K562 (cell line): ENCODE measurements around the gene NAA15. TPM values are rescaled to one million over a fixed set of nuclear protein-coding genes. Genes with fewer than 3 reads are reported as not detected.

ENCODE experiments used
- CBX8 ChIP-seq: fragments of 200-600 bp; sonication (generic); IDR thresholded peaks from 2 replicates; pipeline ENCODE4 v1.6.1; 2012; ENCODE audit warnings: borderline replicate concordance, mixed run types, low read depth, mild to moderate bottlenecking, moderate library complexity, mixed read lengths, low read length, control low read depth, inconsistent platforms; ENCODE audit not compliant: poor library complexity, severe bottlenecking; ENCODE audit errors: extremely low read depth
- DMBX1 ChIP-seq: fragments of 250-450 bp; sonication (Bioruptor Pico); IDR thresholded peaks from 2 replicates; pipeline ENCODE4 v1.8.0; 2022; ENCODE audit warnings: inconsistent platforms, mild to moderate bottlenecking, moderate library complexity, borderline replicate concordance
- ESRRA ChIP-seq: fragments of 450-650 bp; IDR thresholded peaks from 2 replicates; pipeline ENCODE4 v1.6.1; 2014; ENCODE audit warnings: low read depth, mild to moderate bottlenecking, moderate library complexity, borderline replicate concordance
- FOXJ2 ChIP-seq: fragments of 200-800 bp; sonication (Bioruptor generic); IDR thresholded peaks from 2 replicates; pipeline ENCODE4 v1.6.1; 2016; ENCODE audit warnings: missing genetic modification characterization, missing compliant biosample characterization
- RBM34 ChIP-seq: fragments of 200-400 bp; formaldehyde crosslinking; IDR thresholded peaks from 2 replicates; pipeline ENCODE4 v1.6.1; 2018; ENCODE audit warnings: low read length, borderline replicate concordance; ENCODE audit not compliant: insufficient read depth
- RFX5 ChIP-seq: IDR thresholded peaks from 2 replicates; pipeline ENCODE4 v1.6.1; 2011; ENCODE audit warnings: low read depth, mild to moderate bottlenecking, improper control_type of control experiment, low read length
- SIN3A ChIP-seq, 2 experiments: fragments of 150-350 bp in 1 of 2; IDR thresholded peaks; 2 replicates each; pipeline ENCODE4 v1.6.1; 2011 to 2016; ENCODE audit warnings: borderline replicate concordance in 2 of 2, low read depth in 2 of 2, low read length in 2 of 2, mild to moderate bottlenecking in 2 of 2, moderate library complexity in 2 of 2; ENCODE audit not compliant: control insufficient read depth in 1 of 2
- SMARCE1 ChIP-seq: fragments of 450-650 bp; IDR thresholded peaks from 2 replicates; pipeline ENCODE4 v1.7.1; 2016; ENCODE audit warnings: mild to moderate bottlenecking
- TCFL5 ChIP-seq: fragments of 250-450 bp; sonication (Bioruptor Pico); conservative IDR thresholded peaks from 2 replicates; pipeline ENCODE4 v1.6.1; 2021; ENCODE audit warnings: mild to moderate bottlenecking, moderate library complexity, matching md5 sums
- ZEB2 ChIP-seq: fragments of 450-650 bp; IDR thresholded peaks from 2 replicates; pipeline ENCODE4 v1.6.1; 2016
- ZNF253 ChIP-seq: fragments of 250-450 bp; sonication (Bioruptor Pico); conservative IDR thresholded peaks from 2 replicates; pipeline ENCODE4 v1.6.1; 2021; ENCODE audit warnings: mild to moderate bottlenecking
- ZNF384 ChIP-seq: IDR thresholded peaks from 2 replicates; pipeline ENCODE4 v1.6.1; 2012; ENCODE audit warnings: low read depth, low read length, improper control_type of control experiment
- ZNF41 ChIP-seq: fragments of 250-450 bp; sonication (Bioruptor Pico); conservative IDR thresholded peaks from 2 replicates; pipeline ENCODE4 v1.4.0; 2020; ENCODE audit warnings: mild to moderate bottlenecking
- ZNF436 ChIP-seq: fragments of 250-450, 450-650 bp; sonication (Bioruptor Pico); formaldehyde crosslinking; IDR thresholded peaks from 2 replicates; pipeline ENCODE4 v1.7.0; 2020; ENCODE audit warnings: mild to moderate bottlenecking
- ZNF668 ChIP-seq: fragments of 250-450 bp; sonication (Bioruptor Pico); IDR thresholded peaks from 2 replicates; pipeline ENCODE4 v1.8.0; 2022; ENCODE audit warnings: mild to moderate bottlenecking, inconsistent platforms
- polyA plus RNA-seq, 8 experiments: library from polyadenylated mRNA; depleted of rRNA in 4 of 8; stranded (reverse) in 5 of 8; unstranded in 3 of 8; fragments of >200 nt; fragmentation: Nextera tagmentation in 2 of 8; fragmentation: Illumina TruSeq in 1 of 8; extraction: Ambion mirVana in 2 of 8; extraction: Trizol in 1 of 8; gene quantifications; 2 replicates each; pipeline versions ENCODE4 v1.2.1 to v1.2.3, GENCODE V29; 2011 to 2014; ENCODE audit warnings: inconsistent platforms in 1 of 8, missing spikeins in 1 of 8
- total RNA-seq, 7 experiments: library from RNA; depleted of rRNA in 6 of 7; stranded (reverse); fragments of >200 nt in 6 of 7; fragmentation: Illumina TruSeq in 2 of 7; extraction: Trizol in 2 of 7; gene quantifications; 2 replicates each; pipeline versions ENCODE4 v1.2.1 to v1.2.3, GENCODE V29; 2011 to 2021; ENCODE audit warnings: low replicate concordance in 1 of 7
- TF ChIP-seq, protein P1 (sequence below): sonication (generic); formaldehyde crosslinking; IDR thresholded peaks from 2 replicates; pipeline ENCODE4 v1.8.1; 2022; ENCODE audit warnings: missing genetic modification reagents
- TF ChIP-seq, protein P2 (sequence below): fragments of 250-450 bp; sonication (Bioruptor Pico); IDR thresholded peaks from 2 replicates; pipeline ENCODE4 v1.8.0; 2021; ENCODE audit warnings: moderate library complexity, mild to moderate bottlenecking, inconsistent platforms
- TF ChIP-seq, protein P3 (sequence below): sonication (generic); formaldehyde crosslinking; IDR thresholded peaks from 2 replicates; pipeline ENCODE4 v1.5.0; 2020; ENCODE audit warnings: missing genetic modification reagents
- TF ChIP-seq, protein P4 (sequence below): fragments of 450-650 bp; IDR thresholded peaks from 2 replicates; pipeline ENCODE4 v1.6.1; 2016; ENCODE audit warnings: low read depth, mild to moderate bottlenecking, moderate library complexity

The NAA15 gene
- total and polyA plus RNA-seq, 9 of the 15 experiments (the other 6 are each of a cell fraction or from before 2014, with no cell fraction given): 37.8 to 117 (median 63.2) TPM

DNA sequence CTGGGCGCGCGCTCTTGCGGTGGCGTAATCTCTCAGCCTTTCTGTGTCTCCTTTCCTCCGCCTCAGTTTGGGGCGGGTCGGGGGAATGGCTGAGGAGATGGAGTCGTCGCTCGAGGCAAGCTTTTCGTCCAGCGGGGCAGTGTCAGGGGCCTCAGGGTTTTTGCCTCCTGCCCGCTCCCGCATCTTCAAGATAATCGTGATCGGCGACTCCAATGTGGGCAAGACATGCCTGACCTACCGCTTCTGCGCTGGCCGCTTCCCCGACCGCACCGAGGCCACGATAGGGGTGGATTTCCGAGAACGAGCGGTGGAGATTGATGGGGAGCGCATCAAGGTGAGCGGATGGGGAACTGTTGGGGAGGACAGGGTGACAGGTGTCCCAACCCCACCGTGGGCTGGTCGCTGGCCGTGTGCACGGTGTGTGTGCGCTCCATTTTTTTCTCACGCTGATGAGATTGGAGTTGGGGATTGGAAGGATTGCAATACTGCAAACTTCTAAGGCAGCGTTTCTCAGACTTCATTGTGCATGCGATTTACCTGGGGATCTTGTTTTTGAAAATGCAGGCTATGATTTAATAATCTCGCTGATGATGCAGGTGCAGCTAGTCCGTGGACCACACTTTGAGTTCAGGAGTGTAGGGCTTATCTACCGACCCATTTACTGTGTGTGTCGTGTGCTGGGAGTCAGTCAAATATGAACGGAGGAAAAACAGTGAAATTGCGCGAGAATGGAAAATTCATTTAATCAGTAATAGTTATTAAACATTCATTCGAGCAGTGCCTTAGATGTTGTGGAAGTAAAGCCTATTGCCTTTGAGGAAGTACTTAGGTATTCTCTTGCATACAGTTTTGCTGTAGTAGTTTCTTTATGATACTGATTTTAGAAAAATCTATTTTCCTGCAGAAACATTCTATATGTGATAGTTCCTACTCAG lies 153.1 kb downstream of the NAA15 start, which contains the start of gene RAB33B (continued):
- TF ChIP-seq DMBX1 (CRISPR knock-in tag): no peak
- peak; percentile 52; the same call in 1 of the 2 replicates for TF ChIP-seq SMARCE1
- no peak for TF ChIP-seq ZNF384
- TF ChIP-seq ZNF436 (CRISPR knock-in tag): no peak
- peak in 1 of 2 experiments; percentile 37; a peak in 1 of 4 replicates for TF ChIP-seq SIN3A (IDR thresholded peaks at IDR 0.05; ENCODE audit: borderline replicate concordance in 2 of 2, control insufficient read depth in 1 of 2, low read depth in 2 of 2, low read length in 2 of 2)
- no peak for TF ChIP-seq CBX8
- peak; percentile 40; the same call in 1 of the 2 replicates for TF ChIP-seq ESRRA
- TF ChIP-seq, protein P1, sequence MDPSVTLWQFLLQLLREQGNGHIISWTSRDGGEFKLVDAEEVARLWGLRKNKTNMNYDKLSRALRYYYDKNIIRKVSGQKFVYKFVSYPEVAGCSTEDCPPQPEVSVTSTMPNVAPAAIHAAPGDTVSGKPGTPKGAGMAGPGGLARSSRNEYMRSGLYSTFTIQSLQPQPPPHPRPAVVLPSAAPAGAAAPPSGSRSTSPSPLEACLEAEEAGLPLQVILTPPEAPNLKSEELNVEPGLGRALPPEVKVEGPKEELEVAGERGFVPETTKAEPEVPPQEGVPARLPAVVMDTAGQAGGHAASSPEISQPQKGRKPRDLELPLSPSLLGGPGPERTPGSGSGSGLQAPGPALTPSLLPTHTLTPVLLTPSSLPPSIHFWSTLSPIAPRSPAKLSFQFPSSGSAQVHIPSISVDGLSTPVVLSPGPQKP (CRISPR knock-in tag): no peak
- TF ChIP-seq, protein P2, sequence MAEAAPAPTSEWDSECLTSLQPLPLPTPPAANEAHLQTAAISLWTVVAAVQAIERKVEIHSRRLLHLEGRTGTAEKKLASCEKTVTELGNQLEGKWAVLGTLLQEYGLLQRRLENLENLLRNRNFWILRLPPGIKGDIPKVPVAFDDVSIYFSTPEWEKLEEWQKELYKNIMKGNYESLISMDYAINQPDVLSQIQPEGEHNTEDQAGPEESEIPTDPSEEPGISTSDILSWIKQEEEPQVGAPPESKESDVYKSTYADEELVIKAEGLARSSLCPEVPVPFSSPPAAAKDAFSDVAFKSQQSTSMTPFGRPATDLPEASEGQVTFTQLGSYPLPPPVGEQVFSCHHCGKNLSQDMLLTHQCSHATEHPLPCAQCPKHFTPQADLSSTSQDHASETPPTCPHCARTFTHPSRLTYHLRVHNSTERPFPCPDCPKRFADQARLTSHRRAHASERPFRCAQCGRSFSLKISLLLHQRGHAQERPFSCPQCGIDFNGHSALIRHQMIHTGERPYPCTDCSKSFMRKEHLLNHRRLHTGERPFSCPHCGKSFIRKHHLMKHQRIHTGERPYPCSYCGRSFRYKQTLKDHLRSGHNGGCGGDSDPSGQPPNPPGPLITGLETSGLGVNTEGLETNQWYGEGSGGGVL (CRISPR knock-in tag): no peak
- TF ChIP-seq, protein P3, sequence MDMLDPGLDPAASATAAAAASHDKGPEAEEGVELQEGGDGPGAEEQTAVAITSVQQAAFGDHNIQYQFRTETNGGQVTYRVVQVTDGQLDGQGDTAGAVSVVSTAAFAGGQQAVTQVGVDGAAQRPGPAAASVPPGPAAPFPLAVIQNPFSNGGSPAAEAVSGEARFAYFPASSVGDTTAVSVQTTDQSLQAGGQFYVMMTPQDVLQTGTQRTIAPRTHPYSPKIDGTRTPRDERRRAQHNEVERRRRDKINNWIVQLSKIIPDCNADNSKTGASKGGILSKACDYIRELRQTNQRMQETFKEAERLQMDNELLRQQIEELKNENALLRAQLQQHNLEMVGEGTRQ: no peak
- no peak for TF ChIP-seq ZEB2
- no peak for TF ChIP-seq ZNF253 (CRISPR knock-in tag)
- no peak for TF ChIP-seq FOXJ2 (tag)
- no peak for TF ChIP-seq TCFL5 (CRISPR knock-in tag)
- TF ChIP-seq, protein P4, sequence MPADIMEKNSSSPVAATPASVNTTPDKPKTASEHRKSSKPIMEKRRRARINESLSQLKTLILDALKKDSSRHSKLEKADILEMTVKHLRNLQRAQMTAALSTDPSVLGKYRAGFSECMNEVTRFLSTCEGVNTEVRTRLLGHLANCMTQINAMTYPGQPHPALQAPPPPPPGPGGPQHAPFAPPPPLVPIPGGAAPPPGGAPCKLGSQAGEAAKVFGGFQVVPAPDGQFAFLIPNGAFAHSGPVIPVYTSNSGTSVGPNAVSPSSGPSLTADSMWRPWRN: no peak
- TF ChIP-seq ZNF668 (CRISPR knock-in tag): no peak
- no peak for TF ChIP-seq RFX5
- TF ChIP-seq ZNF41 (CRISPR knock-in tag): no peak
- no peak for TF ChIP-seq RBM34
